ENCODE data around the gene P2RX1. TPM values are rescaled to one million over a fixed set of nuclear protein-coding genes. Genes with fewer than 3 reads are reported as not detected.

P2RX1 gene
- total and polyA plus RNA-seq, 2 experiments from 2014 or later: 0.31 to 2.2 TPM

GRCh38 chr17:3959295-3959899, 43.1 kb upstream of the P2RX1 start:
- no peak overlapping the region for H3K4me2 ChIP-seq
- no peaks in the 10 kb centered on the region for H3K36me3 Mint-ChIP-seq (ENCODE audit: low read depth)
- no peak overlapping the region for H3K4me3 ChIP-seq
- H3F3A ChIP-seq (replicated peaks; ENCODE audit: low read depth): peaks cover 22% of the 10 kb centered on the region; the same call in 1 of the 2 replicates
- ATAC-seq: no peak
- peaks cover 14% of the 10 kb centered on the region for H3K27me3 ChIP-seq (ENCODE audit: insufficient read depth)
- no peak overlapping the region for H3K4me3 Mint-ChIP-seq
- H3K27ac Mint-ChIP-seq: peak overlapping the region; percentile 9; the same call in 1 of the 2 replicates
- H3K36me3 ChIP-seq (ENCODE audit: insufficient read depth): no peaks in the 10 kb centered on the region
- no peaks in the 10 kb centered on the region for H3K9me2 ChIP-seq (ENCODE audit: insufficient read depth)
- H2AFZ ChIP-seq: no peak overlapping the region
- peaks cover 67% of the 10 kb centered on the region for H3K4me1 Mint-ChIP-seq
- peaks cover 5% of the 10 kb centered on the region; the same call in 1 of the 2 replicates for H3K79me2 ChIP-seq (replicated peaks; ENCODE audit: insufficient read depth)
- peaks cover 50% of the 10 kb centered on the region for H3K4me1 ChIP-seq (ENCODE audit: insufficient read depth)
- H3K27ac ChIP-seq (ENCODE audit: low read depth): no peak overlapping the region
- H4K20me1 ChIP-seq (replicated peaks; ENCODE audit: insufficient read depth): peaks cover 4% of the 10 kb centered on the region
- peaks cover 37% of the 10 kb centered on the region for H3K27me3 Mint-ChIP-seq (ENCODE audit: insufficient read depth, low read depth, poor library complexity)
- DNase-seq (ENCODE audit: low spot score): no peak
- no peaks in the 10 kb centered on the region for H3K9me3 Mint-ChIP-seq
- TF ChIP-seq ZNF331 (CRISPR knock-in tag; IDR thresholded peaks at IDR 0.05; ENCODE audit: low read depth) (no peak), STAT1 (IDR thresholded peaks at IDR 0.05; ENCODE audit: unreplicated experiment) (no peak), ETS1 (IDR thresholded peaks at IDR 0.05) (no peak), NANOG (IDR thresholded peaks at IDR 0.05; ENCODE audit: borderline replicate concordance) (no peak), EZH2 (IDR thresholded peaks at IDR 0.05; ENCODE audit: low read depth, unreplicated experiment) (no peak), ZNF462 (CRISPR knock-in tag; IDR thresholded peaks at IDR 0.05) (no peak), JUNB (IDR thresholded peaks at IDR 0.05; ENCODE audit: unreplicated experiment) (no peak), POLR2AphosphoS5 (IDR thresholded peaks at IDR 0.05; ENCODE audit: low read depth) (no peak), REST (IDR thresholded peaks at IDR 0.05; ENCODE audit: unreplicated experiment) (no peak), CTCF (conservative IDR thresholded peaks at IDR 0.05; ENCODE audit: low read depth in 2 of 2) (no peak), ZNF114 (CRISPR knock-in tag; IDR thresholded peaks at IDR 0.05) (no peak), EZH2phosphoT487 (IDR thresholded peaks at IDR 0.05; ENCODE audit: unreplicated experiment) (no peak), CREB1 (CRISPR knock-in tag; IDR thresholded peaks at IDR 0.05; ENCODE audit: low read depth) (no peak)
